B cell (primary cell): ENCODE data around the gene ATP9A.

ENCODE experiments used
- CTCF ChIP-seq: fragments of 200-600 bp; IDR thresholded peaks from one replicate; pipeline ENCODE4 v1.8.0; 2022; ENCODE audit warnings: antibody characterized with exemption, mild to moderate bottlenecking
- EZH2 ChIP-seq: IDR thresholded peaks from 2 replicates; pipeline ENCODE4 v1.6.1; 2012; ENCODE audit warnings: borderline replicate concordance, low read depth, mild to moderate bottlenecking, moderate library complexity, low read length; ENCODE audit not compliant: insufficient read depth, poor library complexity, severe bottlenecking

GRCh38 chr20:51654060-51654459 lies 114.1 kb downstream of the ATP9A start:
- TF ChIP-seq CTCF (no peak), EZH2 (no peak)
